Measurements from ENCODE around the gene KIFC1. TPM values are rescaled to one million over a fixed set of nuclear protein-coding genes. Genes with fewer than 3 reads are reported as not detected.
"Not testable (repeated sequence)": the region's sequence is repeated elsewhere in the genome, so short reads cannot be mapped to it uniquely, and the experiment has no call there.

KIFC1 gene
- total and polyA plus RNA-seq, 8 donors = 5.8 to 73.6 (median 36.6) TPM

DNA sequence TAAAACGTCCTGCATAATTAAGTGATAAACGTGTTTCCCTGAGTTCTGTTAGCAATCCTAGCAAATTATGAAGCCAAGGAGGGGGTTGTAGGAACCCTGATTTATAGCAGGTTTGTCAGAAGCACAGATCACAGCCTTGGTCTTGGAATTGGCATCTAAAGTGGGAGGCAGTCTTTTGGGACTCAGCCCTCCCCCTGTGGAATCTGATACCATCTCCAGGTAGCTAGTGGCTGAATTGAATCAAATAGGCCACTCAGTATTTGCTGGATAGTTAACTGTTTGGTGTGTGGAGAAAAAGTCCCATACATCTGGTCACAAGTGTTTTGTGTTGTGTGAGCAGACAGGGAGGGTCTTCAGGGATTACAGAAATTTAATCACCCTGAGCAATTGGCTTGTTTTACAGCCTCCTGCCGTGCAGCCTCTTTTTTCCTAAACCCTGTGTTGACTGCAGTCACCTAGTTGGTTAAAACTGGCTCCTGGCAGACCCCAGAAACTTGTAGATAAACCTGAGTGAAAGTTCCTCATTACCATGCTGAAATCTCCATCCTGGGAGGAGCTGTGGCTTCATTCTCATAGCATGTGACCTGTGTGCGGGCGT, 19.0 kb upstream of the KIFC1 start:
- intact Hi-C loops (cut with DNase I) = no loop called here
- TF ChIP-seq, protein P1, sequence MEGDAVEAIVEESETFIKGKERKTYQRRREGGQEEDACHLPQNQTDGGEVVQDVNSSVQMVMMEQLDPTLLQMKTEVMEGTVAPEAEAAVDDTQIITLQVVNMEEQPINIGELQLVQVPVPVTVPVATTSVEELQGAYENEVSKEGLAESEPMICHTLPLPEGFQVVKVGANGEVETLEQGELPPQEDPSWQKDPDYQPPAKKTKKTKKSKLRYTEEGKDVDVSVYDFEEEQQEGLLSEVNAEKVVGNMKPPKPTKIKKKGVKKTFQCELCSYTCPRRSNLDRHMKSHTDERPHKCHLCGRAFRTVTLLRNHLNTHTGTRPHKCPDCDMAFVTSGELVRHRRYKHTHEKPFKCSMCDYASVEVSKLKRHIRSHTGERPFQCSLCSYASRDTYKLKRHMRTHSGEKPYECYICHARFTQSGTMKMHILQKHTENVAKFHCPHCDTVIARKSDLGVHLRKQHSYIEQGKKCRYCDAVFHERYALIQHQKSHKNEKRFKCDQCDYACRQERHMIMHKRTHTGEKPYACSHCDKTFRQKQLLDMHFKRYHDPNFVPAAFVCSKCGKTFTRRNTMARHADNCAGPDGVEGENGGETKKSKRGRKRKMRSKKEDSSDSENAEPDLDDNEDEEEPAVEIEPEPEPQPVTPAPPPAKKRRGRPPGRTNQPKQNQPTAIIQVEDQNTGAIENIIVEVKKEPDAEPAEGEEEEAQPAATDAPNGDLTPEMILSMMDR (IDR thresholded peaks at IDR 0.05) = no peak
- Histone ChIP-seq H3K27ac (no peak overlapping the region), H3K36me3 (no peaks in the 10 kb centered on the region), H3K4me1 (peaks cover 18 to 34% of the 10 kb centered on the region in 2 donors), H3K27me3 (no peaks in the 10 kb centered on the region), H3K9me3 (no peaks in the 10 kb centered on the region), H3K4me3 (no peak overlapping the region)
- no peak for DNase-seq
- ATAC-seq = no peak

DNA sequence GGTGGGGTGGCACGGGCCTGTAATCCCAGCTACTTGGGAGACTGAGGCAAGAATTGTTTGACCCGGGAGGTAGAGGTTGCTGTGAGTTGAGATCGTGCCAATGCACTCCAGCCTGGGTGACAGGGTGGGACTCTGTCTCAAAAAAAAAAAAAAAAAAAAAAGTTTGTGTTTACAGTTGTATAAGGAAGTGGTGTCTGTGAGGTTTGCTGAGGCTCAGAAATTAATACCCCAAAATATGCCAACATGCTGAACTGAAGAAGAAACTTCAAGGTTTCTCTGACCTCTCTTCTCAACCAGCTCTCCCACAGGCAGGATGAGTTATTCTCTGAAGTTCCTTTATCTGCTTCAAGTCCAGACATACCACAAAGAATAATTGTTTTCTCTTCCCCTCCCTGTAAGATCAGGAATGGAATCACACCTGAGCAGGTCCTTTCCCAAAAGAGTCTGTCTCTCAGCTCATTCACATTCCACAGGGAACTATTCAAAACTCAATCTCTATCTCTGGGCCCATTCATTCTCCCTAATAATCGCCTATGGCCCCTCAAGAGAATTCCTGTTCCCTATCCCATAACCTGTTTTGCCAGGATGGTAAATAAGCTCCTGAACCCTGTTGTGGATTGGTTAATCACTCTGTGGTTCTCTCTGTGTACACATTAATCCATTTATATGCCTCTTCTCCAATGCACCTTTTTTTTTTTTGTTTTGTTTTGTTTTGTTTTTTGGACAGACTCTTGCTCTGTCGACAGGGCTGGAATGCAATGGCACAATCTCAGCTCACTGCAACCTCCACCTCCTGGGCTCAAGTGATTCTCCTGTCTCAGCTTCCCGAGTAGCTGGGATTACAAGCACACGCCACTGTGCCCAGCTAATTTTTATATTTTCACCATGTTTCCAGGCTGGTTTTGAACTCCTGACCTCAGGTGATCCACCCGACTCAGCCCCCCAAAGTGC, 17.4 kb upstream of the KIFC1 start:
- TF ChIP-seq, protein P1 (IDR thresholded peaks at IDR 0.05) = no peak
- H3K4me1 ChIP-seq = peaks cover 18 to 34% of the 10 kb centered on the region in 2 donors
- H3K36me3 ChIP-seq = no peaks in the 10 kb centered on the region
- no peaks in the 10 kb centered on the region for H3K27me3 ChIP-seq
- H3K27ac ChIP-seq = peak overlapping the region; percentile 76 to 80
- H3K4me3 ChIP-seq = no peak overlapping the region
- ATAC-seq (peak; percentile 36), DNase-seq (no peak)
- H3K9me3 ChIP-seq = no peaks in the 10 kb centered on the region
- intact Hi-C loops (cut with DNase I) = no loop called here

DNA sequence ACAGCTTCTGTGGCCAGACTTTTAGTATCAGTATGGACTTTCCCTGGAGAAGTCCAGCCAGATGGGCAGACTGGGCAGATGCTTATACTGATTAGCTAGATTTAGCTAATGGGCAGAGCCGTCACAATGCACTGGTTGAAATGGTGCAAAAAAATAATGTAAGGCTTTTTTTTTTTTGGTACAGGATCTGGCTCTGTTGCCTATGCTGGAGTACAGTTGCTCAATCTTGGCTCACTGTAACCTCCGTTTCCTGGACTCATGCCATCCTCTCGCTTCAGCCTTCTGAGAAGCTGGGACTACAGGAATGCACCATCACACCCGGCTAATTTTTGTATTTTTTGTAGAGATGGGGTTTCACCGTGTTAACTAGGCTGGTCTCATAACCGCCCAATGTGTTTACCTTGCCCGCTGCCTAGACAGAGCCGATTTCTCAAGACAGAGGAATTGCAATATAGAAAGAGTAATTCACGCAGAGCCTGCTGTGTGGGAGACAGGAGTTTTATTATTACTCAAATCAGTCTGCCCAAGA, 16.4 kb upstream of the KIFC1 start:
- ATAC-seq (peak; percentile 90), DNase-seq (peak in 3 of 4 donors; percentile 80 to 93 (median 89))
- Histone ChIP-seq H3K36me3 (no peaks in the 10 kb centered on the region), H3K9me3 (no peaks in the 10 kb centered on the region), H3K4me3 (no peak overlapping the region), H3K27me3 (no peaks in the 10 kb centered on the region), H3K27ac (peak overlapping the region; percentile 76 to 80), H3K4me1 (peaks cover 18 to 34% of the 10 kb centered on the region in 2 donors)
- TF ChIP-seq, protein P1 (IDR thresholded peaks at IDR 0.05) = no peak
- intact Hi-C loops (cut with DNase I) = no loop called here

DNA sequence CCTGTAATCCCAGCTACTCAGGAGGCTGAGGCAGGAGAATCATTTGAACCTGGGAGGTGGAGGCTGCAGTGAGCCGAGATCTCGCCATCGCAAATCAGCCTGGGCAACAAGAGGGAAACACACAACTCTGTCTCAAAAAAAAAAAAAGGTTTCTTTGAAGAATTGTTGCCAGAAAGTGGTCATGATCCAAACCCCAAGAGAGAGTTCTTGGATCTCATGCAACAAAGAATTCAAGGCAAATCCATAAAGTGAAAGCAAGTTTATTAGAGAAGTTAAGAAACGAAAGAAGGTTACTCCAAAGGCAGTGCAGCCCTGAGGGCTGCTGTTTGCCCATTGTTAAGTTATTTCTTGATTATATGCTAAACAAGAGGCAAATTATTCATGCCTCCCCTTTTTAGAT, 14.5 kb upstream of the KIFC1 start:
- H3K4me3 ChIP-seq = no peak overlapping the region
- H3K27me3 ChIP-seq = no peaks in the 10 kb centered on the region
- intact Hi-C loops (cut with DNase I) = no loop called here
- no peaks in the 10 kb centered on the region for H3K9me3 ChIP-seq
- DNase-seq (no peak), ATAC-seq (no peak)
- H3K4me1 ChIP-seq = peaks cover 18 to 34% of the 10 kb centered on the region in 2 donors
- no peaks in the 10 kb centered on the region for H3K36me3 ChIP-seq
- TF ChIP-seq, protein P1 (IDR thresholded peaks at IDR 0.05) = no peak
- no peak overlapping the region for H3K27ac ChIP-seq

DNA sequence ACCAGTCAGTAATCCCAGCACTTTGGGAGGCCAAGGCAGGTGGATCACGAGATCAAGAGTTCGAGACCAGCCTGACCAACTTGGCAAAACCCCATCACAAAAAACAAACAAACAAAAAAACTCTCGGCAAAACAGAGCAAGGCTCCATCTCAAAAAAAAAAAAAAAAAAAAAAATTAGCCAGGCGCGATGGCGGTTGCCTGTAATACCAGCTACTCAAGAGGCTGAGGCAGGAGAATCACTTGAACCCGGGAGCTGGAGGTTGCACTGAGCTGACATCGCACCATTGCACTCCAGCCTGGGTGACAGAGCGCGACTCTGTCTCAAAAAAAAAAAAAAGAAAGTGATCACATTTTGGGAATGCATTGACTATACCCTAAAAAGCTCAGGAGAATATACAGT, 12.4 kb upstream of the KIFC1 start:
- H3K27me3 ChIP-seq; DNase-seq; H3K27ac ChIP-seq; H3K36me3 ChIP-seq; ATAC-seq; H3K9me3 ChIP-seq; intact Hi-C loops (cut with DNase I); H3K4me3 ChIP-seq: not testable (repeated sequence)
- peaks cover 15 to 21% of the 10 kb centered on the region in 2 donors for H3K4me1 ChIP-seq
